NCI-H2227 (cell line): ENCODE results near the gene APOBEC4.
"Not testable (repeated sequence)": the region's sequence is repeated elsewhere in the genome, so short reads cannot be mapped to it uniquely, and the experiment has no call there.

Experiments used
- DNase-seq: peaks from one replicate; lab custom pipeline; 2025; ENCODE audit not compliant: unreplicated experiment; lab: John Stamatoyannopoulos, UW

The APOBEC4 gene

DNA sequence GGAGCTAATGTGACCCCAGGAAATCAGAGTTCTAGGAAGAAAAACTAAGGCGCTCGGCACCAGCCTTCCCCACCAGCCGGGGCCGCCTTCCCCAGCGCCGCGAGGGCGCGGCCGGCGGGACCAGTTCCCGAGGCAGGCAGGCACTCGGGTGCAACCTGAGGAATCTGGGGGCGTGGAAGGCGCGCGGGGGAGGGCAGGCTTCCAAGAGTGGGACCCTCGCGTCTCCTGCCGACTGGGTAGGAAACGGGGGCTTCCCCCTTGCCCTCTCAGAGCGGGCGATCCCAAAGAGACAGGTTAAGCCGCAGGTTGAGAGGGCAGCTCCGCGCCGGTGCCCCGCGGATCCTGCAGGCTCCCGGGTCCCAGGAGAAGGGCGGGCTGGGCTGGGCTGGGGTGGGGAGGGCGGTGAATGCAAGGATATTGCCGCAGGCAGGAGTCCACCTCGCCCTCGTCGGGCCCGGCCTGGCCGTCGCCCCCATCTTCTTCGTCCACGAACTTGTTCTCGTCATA is 18.0 kb downstream of the APOBEC4 start:
- peak; percentile 58 for DNase-seq

GRCh38 chr1:183634429-183635065 is 18.6 kb downstream of the APOBEC4 start:
- DNase-seq: no peak

GRCh38 chr1:183633676-183634343 is 19.3 kb downstream of the APOBEC4 start:
- DNase-seq: peak; percentile 61

GRCh38 chr1:183632964-183633363 is 20.2 kb downstream of the APOBEC4 start:
- DNase-seq: no peak

DNA sequence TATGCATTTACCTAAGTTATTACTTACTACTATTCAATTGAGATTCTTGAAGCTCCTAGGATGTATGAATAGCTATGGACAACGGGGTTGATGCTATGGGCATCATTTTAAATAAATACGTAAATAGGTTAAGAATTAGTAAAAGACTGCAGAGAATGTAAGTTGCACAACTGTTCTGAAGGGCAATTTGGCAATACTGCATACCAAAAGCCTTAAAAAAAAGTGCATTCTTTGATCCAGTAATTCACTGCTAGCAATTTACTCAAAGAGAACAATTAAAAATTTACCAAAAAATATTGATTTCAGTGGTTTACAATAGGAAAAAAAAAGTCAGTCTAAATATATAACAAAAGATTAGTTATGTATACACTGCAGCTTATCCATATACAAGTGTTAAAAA is 21.0 kb downstream of the APOBEC4 start:
- no peak for DNase-seq

- peak; percentile 24 for DNase-seq
Observed at GRCh38 chr1:183630748-183631147, 22.4 kb downstream of the APOBEC4 start.

DNA sequence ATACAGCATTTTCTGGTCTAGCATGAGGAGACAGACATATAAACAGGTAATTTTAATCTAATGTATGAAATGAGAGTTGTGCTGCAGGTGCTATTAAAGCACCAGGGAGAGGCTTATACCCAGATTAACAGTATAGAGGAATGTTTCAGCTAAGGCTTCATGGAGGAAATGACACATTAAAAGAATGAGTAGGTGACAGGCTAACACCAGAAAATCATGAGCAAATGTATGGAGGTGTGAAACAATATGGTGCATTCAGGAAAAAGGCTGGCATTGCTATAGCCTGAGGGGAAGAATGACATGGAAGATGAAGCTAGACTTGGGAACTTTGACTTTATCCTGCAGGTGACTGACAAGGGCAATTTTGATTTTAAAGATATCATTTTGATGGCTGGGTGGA is 24.6 kb downstream of the APOBEC4 start:
- no peak for DNase-seq

GRCh38 chr1:183626236-183626635 is 26.9 kb downstream of the APOBEC4 start:
- peak; percentile 31 for DNase-seq

DNA sequence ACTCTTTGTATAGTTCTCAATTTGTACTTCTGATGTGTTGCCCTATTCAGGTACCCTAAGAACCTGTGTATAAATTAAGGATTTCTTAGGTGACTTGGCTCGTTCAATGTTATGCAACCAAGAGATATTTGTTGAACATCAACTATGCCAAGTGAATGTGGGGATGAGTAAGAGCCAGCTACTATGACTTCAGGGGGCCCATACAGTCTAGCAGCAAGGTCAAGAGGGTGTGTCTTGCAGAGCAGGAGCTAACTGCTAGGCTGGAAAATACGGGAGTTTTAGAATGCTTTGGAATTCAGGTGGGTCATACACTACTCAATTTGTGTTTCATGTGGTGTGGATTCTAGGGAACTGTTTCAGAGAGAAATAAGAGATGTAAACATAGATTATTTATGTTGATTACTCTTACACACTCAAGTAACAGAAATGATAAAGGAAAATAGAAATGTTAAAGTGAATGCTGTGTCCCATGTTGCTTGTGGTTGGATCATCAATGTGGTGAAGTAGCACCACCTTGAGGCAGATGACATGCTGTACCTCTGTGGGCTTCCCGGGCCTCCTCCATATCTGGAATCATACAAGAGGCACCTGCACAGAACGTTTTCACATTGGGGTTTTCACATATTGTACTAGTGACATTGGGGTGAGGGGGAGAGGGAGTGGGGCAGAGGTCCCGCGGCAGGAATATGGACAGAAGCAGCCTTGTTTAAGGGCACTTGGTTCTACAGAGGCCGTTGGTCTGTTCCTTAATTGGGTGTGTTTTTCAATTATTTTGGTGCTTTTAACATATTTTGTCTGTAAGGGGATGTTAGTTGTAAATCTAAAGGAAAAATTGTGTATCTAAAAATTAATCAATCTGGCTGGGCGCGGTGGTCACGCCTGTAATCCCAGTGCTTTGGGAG is 30.0 kb downstream of the APOBEC4 start:
- peak; percentile 63 for DNase-seq

GRCh38 chr1:183622013-183622412 is 31.1 kb downstream of the APOBEC4 start:
- DNase-seq: no peak

- DNase-seq: no peak
Observed at GRCh38 chr1:183620311-183620710, 32.8 kb downstream of the APOBEC4 start.

- no peak for DNase-seq
Observed at GRCh38 chr1:183619781-183620180, 33.3 kb downstream of the APOBEC4 start.

- DNase-seq: not testable (repeated sequence)
Observed at GRCh38 chr1:183618202-183618601, 34.9 kb downstream of the APOBEC4 start.

DNA sequence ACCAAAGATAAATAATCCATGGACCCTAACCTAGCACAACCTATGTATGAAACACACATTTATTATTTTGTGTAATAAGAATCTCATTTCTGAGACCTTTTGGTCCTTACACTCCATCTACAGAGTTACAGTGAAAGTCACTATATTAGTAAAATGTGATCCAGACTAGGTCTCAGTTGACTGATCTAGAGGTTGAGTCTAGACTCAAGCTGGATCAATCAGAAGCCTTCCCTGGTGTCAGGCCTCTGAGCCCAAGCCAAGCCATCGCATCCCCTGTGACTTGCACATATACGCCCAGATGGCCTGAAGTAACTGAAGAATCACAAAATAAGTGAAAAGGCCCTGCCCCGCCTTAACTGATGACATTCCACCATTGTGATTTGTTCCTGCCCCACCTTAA is 40.1 kb downstream of the APOBEC4 start:
- not testable (repeated sequence) for DNase-seq

DNA sequence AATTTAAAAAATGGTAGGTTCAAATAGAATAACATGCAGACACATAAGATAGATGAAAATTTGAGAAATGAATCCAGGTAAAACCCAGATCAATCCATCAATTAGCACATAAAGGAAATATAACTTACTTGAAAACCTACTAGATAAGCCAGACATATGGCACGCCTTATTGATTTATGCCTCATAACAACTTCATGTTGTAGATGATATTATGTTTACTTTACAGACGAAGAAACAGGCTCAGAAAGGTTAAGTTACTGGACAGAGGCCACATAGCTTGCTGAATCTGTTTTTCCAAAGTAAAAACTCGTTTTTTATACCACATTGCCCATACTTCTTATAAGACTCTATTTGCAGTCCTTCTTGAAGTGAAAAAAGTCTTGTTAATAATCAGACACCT is 40.7 kb downstream of the APOBEC4 start:
- no peak for DNase-seq

DNA sequence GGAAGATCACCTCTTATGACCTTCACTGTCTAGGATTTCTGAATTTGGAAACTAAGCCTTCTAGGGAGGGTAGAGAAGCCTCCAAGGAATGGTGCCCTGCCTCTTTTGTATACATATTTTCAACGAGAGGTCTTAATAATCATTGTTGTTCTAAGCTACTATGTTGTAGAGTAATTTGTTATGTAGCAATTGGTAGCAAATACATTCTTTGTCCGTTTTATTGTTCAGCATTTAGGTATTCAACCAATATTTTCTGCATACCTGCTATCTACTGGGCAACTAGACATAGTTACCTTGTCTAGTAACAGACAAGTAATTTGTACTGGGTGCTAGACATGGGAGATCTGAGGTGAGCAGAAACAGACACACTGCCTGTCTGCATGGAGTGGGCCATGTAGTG is 42.1 kb downstream of the APOBEC4 start:
- DNase-seq: no peak

GRCh38 chr1:183609759-183610452 is 43.2 kb downstream of the APOBEC4 start:
- DNase-seq: no peak

GRCh38 chr1:183609313-183609712 is 43.8 kb downstream of the APOBEC4 start:
- DNase-seq: peak; percentile 64

DNA sequence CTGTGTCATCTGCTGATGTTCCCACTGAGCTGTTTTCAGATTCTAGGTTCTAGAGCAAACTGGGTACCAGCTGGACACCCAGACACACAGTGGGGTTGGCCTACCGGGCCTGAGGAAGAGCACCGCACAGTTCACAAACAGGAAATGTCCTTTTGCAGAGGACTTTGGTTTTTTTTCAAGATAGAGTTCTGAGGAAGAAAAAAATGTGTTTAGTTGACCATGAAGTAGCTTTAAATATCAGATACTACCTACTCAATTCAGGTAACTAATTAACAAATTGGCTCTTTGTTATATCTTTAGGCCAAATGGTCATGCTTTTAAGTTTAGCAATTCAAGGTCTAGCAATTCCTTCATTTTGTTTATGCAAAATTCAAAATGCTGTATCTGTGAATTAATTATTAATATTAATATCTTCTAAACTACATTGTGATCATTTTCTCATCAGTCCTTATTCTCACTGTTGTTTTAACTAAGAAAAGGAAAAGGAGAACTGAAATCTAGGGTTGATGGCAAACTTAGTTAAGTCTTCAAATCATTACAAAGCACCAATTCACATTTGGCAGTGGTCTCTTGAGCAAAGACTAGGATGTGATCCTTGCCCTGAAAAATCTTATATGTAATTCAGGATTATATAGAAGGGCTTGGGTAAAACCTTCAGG is 45.7 kb downstream of the APOBEC4 start:
- DNase-seq: no peak

GRCh38 chr1:183605904-183606303 is 47.2 kb downstream of the APOBEC4 start:
- DNase-seq: no peak
